Osteoblast (primary cell): ENCODE measurements around the gene LAMA1. TPM values are rescaled to one million over a fixed set of nuclear protein-coding genes. Genes with fewer than 3 reads are reported as not detected.
A peak's percentile ranks its signal among the peaks of the same experiment; 100 is the strongest.

Source experiments
- DNase-seq: peaks from one replicate; pipeline ENCODE4 v3.0.0; 2011; ENCODE audit warnings: low spot score, mixed read lengths; ENCODE audit not compliant: insufficient read length; ENCODE audit errors: missing footprints
- H2AFZ ChIP-seq: 2 replicates; pipeline ENCODE4 v1.6.0; 2011; ENCODE audit warnings: mild to moderate bottlenecking, low read length
- H3K27ac ChIP-seq: 2 replicates; pipeline ENCODE4 v1.5.1; 2011; ENCODE audit warnings: mild to moderate bottlenecking, low read depth, low read length, moderate library complexity
- H3K27me3 ChIP-seq: 2 replicates; pipeline ENCODE4 v1.6.0; 2012; ENCODE audit warnings: mild to moderate bottlenecking, control low read depth, inconsistent platforms, low read length, moderate library complexity; ENCODE audit not compliant: insufficient read depth
- H3K36me3 ChIP-seq: 2 replicates; pipeline ENCODE4 v1.5.1; 2011; ENCODE audit warnings: mild to moderate bottlenecking, low read length, control low read depth, moderate library complexity; ENCODE audit not compliant: insufficient read depth
- H3K4me1 ChIP-seq: 2 replicates; pipeline ENCODE4 v1.5.1; 2011; ENCODE audit warnings: mild to moderate bottlenecking, low read length, control low read depth, moderate library complexity; ENCODE audit not compliant: insufficient read depth
- H3K4me2 ChIP-seq: 2 replicates; pipeline ENCODE4 v1.6.0; 2011; ENCODE audit warnings: mild to moderate bottlenecking, low read length; ENCODE audit not compliant: insufficient read depth
- H3K4me3 ChIP-seq: fragments of 200-600 bp; sonication (generic); 3 replicates; pipeline ENCODE4 v1.5.1; 2012; ENCODE audit warnings: mild to moderate bottlenecking, low read length, inconsistent platforms; ENCODE audit not compliant: insufficient read depth
- H3K79me2 ChIP-seq: 2 replicates; pipeline ENCODE4 v1.6.0; 2012; ENCODE audit warnings: mild to moderate bottlenecking, low read length, control low read depth, inconsistent platforms; ENCODE audit not compliant: insufficient read depth
- H3K9me3 ChIP-seq: 2 replicates; pipeline ENCODE4 v1.5.1; 2011; ENCODE audit warnings: low read depth, low read length, control low read depth
- H4K20me1 ChIP-seq: 2 replicates; pipeline ENCODE4 v1.6.0; 2012; ENCODE audit warnings: mild to moderate bottlenecking, low read length, control low read depth; ENCODE audit not compliant: insufficient read depth
- CTCF ChIP-seq: IDR thresholded peaks from 2 replicates; pipeline ENCODE4 v1.5.1; 2011; ENCODE audit warnings: mild to moderate bottlenecking, low read depth, low read length, moderate library complexity; ENCODE audit errors: extremely low read depth
- total RNA-seq: library from RNA; depleted of rRNA; stranded (reverse); fragments of >200 nt; gene quantifications from 2 replicates; pipeline ENCODE4 v1.2.3, GENCODE V29; 2012

The LAMA1 gene
- total RNA-seq, 1 donor, result 8.3 TPM

- Histone ChIP-seq H3K9me3 (no peaks in the 10 kb centered on the region), H3K4me2 (peak overlapping the region; percentile 61), H3K36me3 (no peaks in the 10 kb centered on the region), H3K4me1 (peaks cover 20% of the 10 kb centered on the region), H3K27ac (peak overlapping the region; percentile 65), H3K27me3 (no peaks in the 10 kb centered on the region), H2AFZ (peak overlapping the region; percentile 81), H4K20me1 (no peaks in the 10 kb centered on the region), H3K79me2 (no peaks in the 10 kb centered on the region), H3K4me3 (no peak overlapping the region)
- DNase-seq, result no peak
- no peak for TF ChIP-seq CTCF
Measured at GRCh38 chr18:7158216-7158615, 40.6 kb upstream of the LAMA1 start.

- Histone ChIP-seq H3K36me3 (no peaks in the 10 kb centered on the region), H3K4me1 (peaks cover 20% of the 10 kb centered on the region), H4K20me1 (no peaks in the 10 kb centered on the region), H3K27ac (peak overlapping the region; percentile 56), H2AFZ (peak overlapping the region; percentile 48), H3K27me3 (no peaks in the 10 kb centered on the region), H3K9me3 (no peaks in the 10 kb centered on the region), H3K4me3 (no peak overlapping the region), H3K4me2 (no peak overlapping the region), H3K79me2 (no peaks in the 10 kb centered on the region)
- no peak for DNase-seq
- TF ChIP-seq CTCF, result no peak
Measured at GRCh38 chr18:7157760-7158159, 40.2 kb upstream of the LAMA1 start.

- peaks cover 13% of the 10 kb centered on the region for H3K4me1 ChIP-seq
- no peak overlapping the region for H3K4me3 ChIP-seq
- no peak overlapping the region for H3K27ac ChIP-seq
- H3K36me3 ChIP-seq, result no peaks in the 10 kb centered on the region
- no peak for TF ChIP-seq CTCF
- no peaks in the 10 kb centered on the region for H3K27me3 ChIP-seq
- no peaks in the 10 kb centered on the region for H4K20me1 ChIP-seq
- no peak overlapping the region for H3K4me2 ChIP-seq
- no peak overlapping the region for H2AFZ ChIP-seq
- H3K9me3 ChIP-seq, result no peaks in the 10 kb centered on the region
- H3K79me2 ChIP-seq, result no peaks in the 10 kb centered on the region
- no peak for DNase-seq
Measured at GRCh38 chr18:7155887-7156286, 38.3 kb upstream of the LAMA1 start.

GRCh38 chr18:7155092-7155491, 37.5 kb upstream of the LAMA1 start:
- no peaks in the 10 kb centered on the region for H3K79me2 ChIP-seq
- H3K9me3 ChIP-seq, result no peaks in the 10 kb centered on the region
- TF ChIP-seq CTCF, result no peak
- H3K27ac ChIP-seq, result no peak overlapping the region
- no peaks in the 10 kb centered on the region for H3K27me3 ChIP-seq
- H4K20me1 ChIP-seq, result no peaks in the 10 kb centered on the region
- no peak overlapping the region for H3K4me3 ChIP-seq
- no peak overlapping the region for H2AFZ ChIP-seq
- H3K4me1 ChIP-seq, result peaks cover 13% of the 10 kb centered on the region
- no peak overlapping the region for H3K4me2 ChIP-seq
- no peaks in the 10 kb centered on the region for H3K36me3 ChIP-seq
- DNase-seq, result no peak
